OCI-LY7 (cell line): ENCODE data around the gene DIP2A. TPM values are rescaled to one million over a fixed set of nuclear protein-coding genes. Genes with fewer than 3 reads are reported as not detected.

Experiments used
- BruUV-seq: library from RNA; stranded (reverse); fragments of 400-500 nt; replicated peaks from 2 replicates; lab custom pipeline; 2021; lab: Mats Ljungman, UMichigan
- CTCF ChIA-PET: fragments of 300-600 bp; sonication (Branson Sonifier 250); formaldehyde crosslinking; loops from one replicate; lab custom pipeline; 2022; ENCODE audit warnings: antibody characterized with exemption; ENCODE audit not compliant: unreplicated experiment; lab: Charles Lee
- POLR2A ChIA-PET: fragments of 300-600 bp; sonication (Branson Sonifier 250); formaldehyde crosslinking; loops from one replicate; lab custom pipeline; 2022; ENCODE audit warnings: antibody characterized with exemption; lab: Charles Lee
- DNase-seq: peaks from one replicate; pipeline ENCODE4 v3.0.0-alpha.2; 2015; ENCODE audit warnings: low spot score
- H2AFZ ChIP-seq: fragments of 200-600 bp; sonication (generic), shearing (Covaris generic); 2 replicates; pipeline ENCODE4 v1.6.1; 2014; ENCODE audit warnings: mild to moderate bottlenecking, antibody characterized with exemption, low read length, moderate library complexity
- H3K27ac ChIP-seq: fragments of 200-600 bp; sonication (generic); 2 replicates; pipeline ENCODE4 v1.5.1; 2014; ENCODE audit warnings: mixed run types, low read depth, mild to moderate bottlenecking, moderate library complexity, low read length, inconsistent platforms; ENCODE audit not compliant: poor library complexity, severe bottlenecking
- H3K36me3 ChIP-seq: fragments of 200-600 bp; sonication (generic); 2 replicates; pipeline ENCODE4 v1.6.1; 2014; ENCODE audit warnings: mild to moderate bottlenecking, antibody characterized with exemption, low read length, moderate library complexity, mixed read lengths; ENCODE audit not compliant: insufficient read depth
- H3K4me1 ChIP-seq: fragments of 200-600 bp; sonication (generic); 2 replicates; pipeline ENCODE4 v1.5.1; 2014; ENCODE audit warnings: mild to moderate bottlenecking, low read length; ENCODE audit not compliant: insufficient read depth, poor library complexity, severe bottlenecking
- H3K4me2 ChIP-seq: fragments of 200-600 bp; sonication (generic); 2 replicates; pipeline ENCODE4 v1.6.1; 2014; ENCODE audit warnings: mild to moderate bottlenecking, low read length
- H3K4me3 ChIP-seq: fragments of 200-600 bp; sonication (generic); 2 replicates; pipeline ENCODE4 v1.5.1; 2014; ENCODE audit warnings: mild to moderate bottlenecking, low read depth, low read length; ENCODE audit not compliant: poor library complexity, severe bottlenecking
- H3K79me2 ChIP-seq: fragments of 200-600 bp; sonication (generic); 2 replicates; pipeline ENCODE4 v1.6.1; 2016; ENCODE audit warnings: low read depth, mild to moderate bottlenecking, low read length, moderate library complexity, mixed read lengths; ENCODE audit not compliant: insufficient read depth
- H3K9me2 ChIP-seq: fragments of 200-600 bp; sonication (generic); 2 replicates; pipeline ENCODE4 v1.6.1; 2016; ENCODE audit warnings: mild to moderate bottlenecking, low read length, mixed read lengths; ENCODE audit not compliant: insufficient read depth
- H3K9me3 ChIP-seq: fragments of 200-600 bp; sonication (generic); 2 replicates; pipeline ENCODE4 v1.6.1; 2014; ENCODE audit warnings: mild to moderate bottlenecking, mixed run types, low read length, mixed read lengths
- H4K20me1 ChIP-seq: fragments of 200-600 bp; sonication (generic); 2 replicates; pipeline ENCODE4 v1.6.1; 2014; ENCODE audit warnings: mild to moderate bottlenecking, antibody characterized with exemption, low read length, moderate library complexity, mixed read lengths; ENCODE audit not compliant: insufficient read depth
- EZH2phosphoT487 ChIP-seq: fragments of 200-600 bp; sonication (generic); IDR thresholded peaks from 2 replicates; pipeline ENCODE4 v1.6.1; 2018; ENCODE audit warnings: low read depth, borderline replicate concordance, mild to moderate bottlenecking, mixed run types, antibody characterized with exemption, low read length, moderate library complexity, mixed read lengths
- intact Hi-C: fragments of 100-400 bp; cut with micrococcal nuclease; formaldehyde crosslinking; loops from one replicate; pipeline ENCODE4 v1.10.0; 2022; ENCODE audit not compliant: unreplicated experiment
- total RNA-seq, 2 experiments: library from RNA; depleted of rRNA in 1 of 2; stranded (reverse); fragments of >200 nt in 1 of 2; shearing (Covaris generic) in 1 of 2; gene quantifications; 2 replicates each; pipeline ENCODE4 v1.2.3, GENCODE V29; 2014 to 2022
- TF ChIP-seq, protein P1 (sequence below): fragments of 200-600 bp; sonication (generic); conservative IDR thresholded peaks from 2 replicates; pipeline ENCODE4 v1.5.1; 2014; ENCODE audit warnings: mild to moderate bottlenecking, antibody characterized with exemption, low read length, moderate library complexity, mixed read lengths

DIP2A gene
- total RNA-seq, 2 experiments from 2014 or later = 27.9 to 44.7 TPM

DNA sequence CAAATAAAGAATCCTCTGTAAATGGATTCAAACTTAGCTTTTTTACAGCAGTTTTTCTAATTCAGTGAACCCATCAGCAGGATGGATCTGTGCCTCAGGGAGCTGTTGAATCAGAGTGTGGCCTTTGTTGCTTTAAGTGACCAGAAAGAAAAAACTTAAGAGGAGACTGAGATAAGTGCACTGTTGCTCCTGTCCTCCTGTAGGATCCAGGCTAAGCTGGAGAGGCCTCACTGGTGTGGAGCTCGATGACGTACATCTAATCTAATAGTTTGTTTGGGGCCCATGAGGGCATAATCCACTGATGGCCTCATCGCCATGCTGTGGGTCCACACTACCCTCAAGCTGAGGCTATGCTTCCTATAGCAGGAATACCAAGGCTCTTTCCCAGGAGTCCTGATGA is 10.6 kb downstream of the DIP2A start:
- H3K4me2 ChIP-seq = no peak overlapping the region
- 0 out of 2 replicates have a peak, but pooled peaks cover 4% of the 10 kb centered on the region for H3K36me3 ChIP-seq
- BruUV-seq = no TSS peak
- POLR2A ChIA-PET = interaction anchor here (1.0 to 1.2 kb wide), 2 partner anchors 10 to 30 kb away, joined by 3 to 4 read pairs; no protein-coding TSS in a partner anchor
- no peak overlapping the region for H3K4me3 ChIP-seq
- H3K27ac ChIP-seq = no peak overlapping the region
- peaks cover 7% of the 10 kb centered on the region for H3K4me1 ChIP-seq
- no peak for DNase-seq
- intact Hi-C loops = no loop called here
- no peak overlapping the region for H2AFZ ChIP-seq
- H3K9me3 ChIP-seq = no peaks in the 10 kb centered on the region
- no peaks in the 10 kb centered on the region for H4K20me1 ChIP-seq
- CTCF ChIA-PET = no interaction called here
- H3K79me2 ChIP-seq = no peaks in the 10 kb centered on the region
- TF ChIP-seq, protein P1, sequence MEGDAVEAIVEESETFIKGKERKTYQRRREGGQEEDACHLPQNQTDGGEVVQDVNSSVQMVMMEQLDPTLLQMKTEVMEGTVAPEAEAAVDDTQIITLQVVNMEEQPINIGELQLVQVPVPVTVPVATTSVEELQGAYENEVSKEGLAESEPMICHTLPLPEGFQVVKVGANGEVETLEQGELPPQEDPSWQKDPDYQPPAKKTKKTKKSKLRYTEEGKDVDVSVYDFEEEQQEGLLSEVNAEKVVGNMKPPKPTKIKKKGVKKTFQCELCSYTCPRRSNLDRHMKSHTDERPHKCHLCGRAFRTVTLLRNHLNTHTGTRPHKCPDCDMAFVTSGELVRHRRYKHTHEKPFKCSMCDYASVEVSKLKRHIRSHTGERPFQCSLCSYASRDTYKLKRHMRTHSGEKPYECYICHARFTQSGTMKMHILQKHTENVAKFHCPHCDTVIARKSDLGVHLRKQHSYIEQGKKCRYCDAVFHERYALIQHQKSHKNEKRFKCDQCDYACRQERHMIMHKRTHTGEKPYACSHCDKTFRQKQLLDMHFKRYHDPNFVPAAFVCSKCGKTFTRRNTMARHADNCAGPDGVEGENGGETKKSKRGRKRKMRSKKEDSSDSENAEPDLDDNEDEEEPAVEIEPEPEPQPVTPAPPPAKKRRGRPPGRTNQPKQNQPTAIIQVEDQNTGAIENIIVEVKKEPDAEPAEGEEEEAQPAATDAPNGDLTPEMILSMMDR = no peak
- no peak for TF ChIP-seq EZH2phosphoT487
- H3K9me2 ChIP-seq = no peaks in the 10 kb centered on the region

DNA sequence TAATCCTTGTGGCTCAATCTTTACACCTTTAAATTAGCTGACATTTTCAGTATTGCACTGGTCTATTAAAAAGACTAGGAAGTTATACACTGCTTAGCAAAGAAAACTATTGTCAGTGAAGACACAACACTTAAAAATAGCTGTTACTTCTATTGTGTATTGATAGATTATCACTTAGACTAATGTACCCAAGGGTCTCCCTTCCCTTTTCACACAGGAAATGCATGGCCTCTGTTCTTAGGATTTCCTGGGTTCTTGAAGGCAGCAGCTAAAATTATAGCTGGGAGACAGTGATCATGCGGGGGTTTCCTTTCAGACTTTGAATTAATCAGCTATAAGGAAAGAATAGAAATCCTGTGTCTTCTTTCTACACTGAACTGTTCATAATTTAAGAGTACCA is 12.8 kb downstream of the DIP2A start:
- Histone ChIP-seq H2AFZ (no peak overlapping the region), H3K4me3 (no peak overlapping the region), H3K27ac (no peak overlapping the region), H3K9me3 (no peaks in the 10 kb centered on the region), H4K20me1 (no peaks in the 10 kb centered on the region), H3K4me1 (peaks cover 7% of the 10 kb centered on the region), H3K36me3 (peaks cover 4% of the 10 kb centered on the region; the same call in 1 of the 2 replicates), H3K79me2 (no peaks in the 10 kb centered on the region), H3K4me2 (peak overlapping the region; percentile 13; the same call in 1 of the 2 replicates), H3K9me2 (no peaks in the 10 kb centered on the region)
- ChIA-PET CTCF (interaction anchor here (0.6 kb wide), 2 partner anchors 401 to 1207 kb away, joined by 3 read pairs; no protein-coding TSS in a partner anchor), POLR2A (interaction anchor here (0.7 kb wide), 1 partner anchor 10 kb away, joined by 3 read pairs; no protein-coding TSS in a partner anchor)
- BruUV-seq = no TSS peak
- intact Hi-C loops = no loop called here
- no peak for TF ChIP-seq EZH2phosphoT487
- TF ChIP-seq, protein P1 = no peak
- DNase-seq = no peak

DNA sequence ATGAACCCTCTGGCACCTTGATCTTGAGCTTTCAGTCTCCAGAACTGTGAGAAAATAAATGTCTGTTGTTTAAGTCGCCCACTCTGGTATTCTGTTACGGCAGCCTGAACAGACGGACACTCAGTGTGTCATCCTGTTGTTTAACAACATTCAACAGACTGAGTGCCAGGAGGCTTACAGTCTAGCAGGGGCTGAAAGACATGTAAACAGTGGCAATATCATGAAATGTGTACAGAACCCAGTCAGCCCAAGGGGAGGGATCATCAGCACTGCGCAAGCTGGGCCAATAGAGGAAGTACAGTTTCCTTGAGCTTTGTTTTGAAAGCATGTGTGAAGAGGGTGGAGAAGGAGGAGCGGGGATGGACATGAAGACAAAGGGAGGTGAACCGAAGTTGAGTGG is 13.6 kb downstream of the DIP2A start:
- BruUV-seq = no TSS peak
- no peaks in the 10 kb centered on the region for H4K20me1 ChIP-seq
- no peak overlapping the region for H3K27ac ChIP-seq
- ChIA-PET POLR2A (no interaction called here), CTCF (no interaction called here)
- no peak for TF ChIP-seq EZH2phosphoT487
- TF ChIP-seq, protein P1 = no peak
- intact Hi-C loops = no loop called here
- no peak overlapping the region for H3K4me2 ChIP-seq
- peaks cover 7% of the 10 kb centered on the region for H3K4me1 ChIP-seq
- DNase-seq = no peak
- no peaks in the 10 kb centered on the region for H3K79me2 ChIP-seq
- H2AFZ ChIP-seq = no peak overlapping the region
- H3K9me3 ChIP-seq = no peaks in the 10 kb centered on the region
- H3K9me2 ChIP-seq = no peaks in the 10 kb centered on the region
- H3K4me3 ChIP-seq = no peak overlapping the region
- H3K36me3 ChIP-seq = peaks cover 7% of the 10 kb centered on the region; the same call in 1 of the 2 replicates
